DMS53 (cell line): ENCODE results near the gene SYT14.
"Not testable (repeated sequence)": the region's sequence is repeated elsewhere in the genome, so short reads cannot be mapped to it uniquely, and the experiment has no call there.

Source experiments
- DNase-seq: peaks from one replicate; lab custom pipeline; 2025; lab: John Stamatoyannopoulos, UW

Gene SYT14

GRCh38 chr1:210025870-210026269 is 87.9 kb downstream of the SYT14 start:
- DNase-seq = peak; percentile 16

GRCh38 chr1:210027994-210028393 is 90.0 kb downstream of the SYT14 start:
- DNase-seq = no peak

GRCh38 chr1:210031473-210031872 is 93.5 kb downstream of the SYT14 start:
- no peak for DNase-seq

GRCh38 chr1:210043058-210043457 is 105.0 kb downstream of the SYT14 start:
- no peak for DNase-seq

- DNase-seq = no peak
These were observed 111.6 kb downstream of the SYT14 start for GRCh38 chr1:210049616-210050015.

GRCh38 chr1:210050491-210050890 is 112.5 kb downstream of the SYT14 start:
- not testable (repeated sequence) for DNase-seq

- DNase-seq = no peak
These were observed 115.1 kb downstream of the SYT14 start for GRCh38 chr1:210053126-210053525.

GRCh38 chr1:210057593-210057992 is 119.6 kb downstream of the SYT14 start:
- DNase-seq = no peak

- DNase-seq = no peak
These were observed 124.0 kb downstream of the SYT14 start for GRCh38 chr1:210061992-210062391.

GRCh38 chr1:210070531-210070930 is 132.5 kb downstream of the SYT14 start:
- no peak for DNase-seq

- peak; percentile 70 for DNase-seq
These were observed 134.1 kb downstream of the SYT14 start for GRCh38 chr1:210072129-210072528.

GRCh38 chr1:210072896-210073504 is 135.0 kb downstream of the SYT14 start:
- DNase-seq = no peak

- DNase-seq = no peak
These were observed 136.9 kb downstream of the SYT14 start for GRCh38 chr1:210074904-210075303.

- peak; percentile 9 for DNase-seq
These were observed 138.6 kb downstream of the SYT14 start for GRCh38 chr1:210076620-210077019.

- no peak for DNase-seq
These were observed 143.5 kb downstream of the SYT14 start for GRCh38 chr1:210081494-210081893.

GRCh38 chr1:210085359-210085758 is 147.3 kb downstream of the SYT14 start:
- DNase-seq = no peak

GRCh38 chr1:210087058-210087457 is 149.0 kb downstream of the SYT14 start:
- DNase-seq = no peak

GRCh38 chr1:210089855-210090254 is 151.8 kb downstream of the SYT14 start:
- DNase-seq = no peak

- no peak for DNase-seq
These were observed 154.3 kb downstream of the SYT14 start for GRCh38 chr1:210092366-210092765.

- DNase-seq = no peak
These were observed 155.4 kb downstream of the SYT14 start for GRCh38 chr1:210093461-210093860.

GRCh38 chr1:210098356-210098755 is 160.3 kb downstream of the SYT14 start:
- peak; percentile 23 for DNase-seq

- DNase-seq = peak; percentile 75
These were observed 161.9 kb downstream of the SYT14 start for GRCh38 chr1:210099921-210100320.

- DNase-seq = peak; percentile 78
These were observed 166.1 kb downstream of the SYT14 start for GRCh38 chr1:210104103-210104502.

- DNase-seq = not testable (repeated sequence)
These were observed 174.9 kb downstream of the SYT14 start for GRCh38 chr1:210112906-210113305.
